K562 (cell line): ENCODE data around the gene NEK4. TPM values are rescaled to one million over a fixed set of nuclear protein-coding genes. Genes with fewer than 3 reads are reported as not detected.

Experiments used
- ATAC-seq: fragments of 200-7000 bp; cut with Tn5 transposase; 3 replicates; pipeline ENCODE4 v1.9.1; 2020; ENCODE audit warnings: moderate library complexity
- BruUV-seq: library from RNA; stranded (reverse); fragments of 400-500 nt; replicated peaks from 2 replicates; lab custom pipeline; 2021; lab: Mats Ljungman, UMichigan
- CTCF ChIA-PET: fragments of 300-600 bp; formaldehyde crosslinking; extraction: SDS; loops from one replicate; lab custom pipeline; 2021; ENCODE audit warnings: low intra/inter-chr PET ratio; lab: Yijun Ruan, JAX
- POLR2A ChIA-PET: fragments of 300-600, 350-650 bp; sonication (Branson Sonifier 250); formaldehyde crosslinking; extraction: SDS; loops from one replicate; lab custom pipeline; 2021; ENCODE audit warnings: antibody characterized with exemption, inconsistent platforms; lab: Yijun Ruan, JAX
- DNase-seq, 4 experiments: peaks; one replicate each; pipeline versions ENCODE4 v3.0.0 to v3.0.0-alpha.2; 2011 to 2018; ENCODE audit warnings: low spot score in 3 of 4, mixed read lengths in 3 of 4; ENCODE audit errors: extremely low read depth in 1 of 4
- FAIRE-seq: peaks from 2 replicates; lab custom pipeline; 2011; peaks lifted over from hg19 to GRCh38; lab: Jason Lieb, UNC
- H2AFZ ChIP-seq: 2 replicates; pipeline ENCODE4 v1.6.0; 2011; ENCODE audit warnings: low read depth, low read length, control low read depth, inconsistent platforms
- H3K27ac ChIP-seq: fragments of 200-600 bp; 3 replicates; pipeline ENCODE4 v1.8.0; 2011; ENCODE audit warnings: low read depth, mild to moderate bottlenecking, control low read depth, inconsistent platforms, low read length, moderate library complexity, mixed read lengths; ENCODE audit errors: extremely low read depth
- H3K27me3 ChIP-seq, 2 experiments: fragments of 300-600 bp in 1 of 2; 2 replicates in 1 of 2; 3 replicates in 1 of 2; pipeline versions ENCODE4 v1.6.0 to v1.8.0; 2011; ENCODE audit warnings: inconsistent platforms in 2 of 2, low read length in 2 of 2, mild to moderate bottlenecking in 1 of 2, mixed read lengths in 1 of 2, moderate library complexity in 1 of 2; ENCODE audit not compliant: control insufficient read depth in 2 of 2, insufficient read depth in 2 of 2
- H3K36me3 ChIP-seq: fragments of 300-600 bp; 3 replicates; pipeline ENCODE4 v1.8.0; 2011; ENCODE audit warnings: mild to moderate bottlenecking, low read length, inconsistent platforms; ENCODE audit not compliant: control insufficient read depth, insufficient read depth
- H3K4me1 ChIP-seq, 2 experiments: fragments of 200-600 bp in 1 of 2; replicated peaks in 1 of 2; 2 replicates in 1 of 2; 3 replicates in 1 of 2; pipeline versions ENCODE4 v1.5.1 to v1.8.0; 2011; ENCODE audit warnings: inconsistent platforms in 2 of 2, low read length in 2 of 2, mild to moderate bottlenecking in 1 of 2, mixed read lengths in 1 of 2, moderate library complexity in 1 of 2; ENCODE audit not compliant: control insufficient read depth in 2 of 2, insufficient read depth in 2 of 2
- H3K4me2 ChIP-seq: 2 replicates; pipeline ENCODE4 v1.6.1; 2011; ENCODE audit warnings: low read length, control low read depth, inconsistent platforms, mixed read lengths; ENCODE audit not compliant: insufficient read depth
- H3K4me3 ChIP-seq: fragments of 200-600 bp; sonication (generic), shearing (Covaris generic); 2 replicates; pipeline ENCODE4 v1.5.1; 2016; ENCODE audit warnings: control low read depth, inconsistent platforms
- H3K79me2 ChIP-seq: fragments of 200-600 bp; 3 replicates; pipeline ENCODE4 v1.8.0; 2011; ENCODE audit warnings: low read length, inconsistent platforms; ENCODE audit not compliant: control insufficient read depth, insufficient read depth
- H3K9ac ChIP-seq, 2 experiments: 2 replicates each; pipeline versions ENCODE4 v1.6.0 to v1.6.1; 2011; ENCODE audit warnings: low read depth in 2 of 2, low read length in 2 of 2, control low read depth in 1 of 2, inconsistent platforms in 1 of 2, mild to moderate bottlenecking in 1 of 2, mixed read lengths in 1 of 2; ENCODE audit not compliant: insufficient read depth in 1 of 2
- H3K9me1 ChIP-seq: one replicate; pipeline ENCODE4 v1.6.0; 2011; ENCODE audit warnings: inconsistent platforms, mild to moderate bottlenecking, low read length, moderate library complexity; ENCODE audit not compliant: control insufficient read depth, insufficient read depth
- H3K9me3 ChIP-seq: replicated peaks from 2 replicates; pipeline ENCODE4 v1.5.1; 2011; ENCODE audit warnings: low read depth, low read length, inconsistent platforms; ENCODE audit not compliant: control insufficient read depth, insufficient read depth
- H4K20me1 ChIP-seq: replicated peaks from 2 replicates; pipeline ENCODE4 v1.6.1; 2011; ENCODE audit warnings: low read length, inconsistent platforms, mixed read lengths; ENCODE audit not compliant: control insufficient read depth, insufficient read depth
- MAFF ChIP-seq: IDR thresholded peaks from 2 replicates; pipeline ENCODE4 v1.6.1; 2012; ENCODE audit warnings: low read length, improper control_type of control experiment
- ZSCAN32 ChIP-seq: fragments of 450-650 bp; formaldehyde crosslinking; IDR thresholded peaks from 2 replicates; pipeline ENCODE4 v1.4.0; 2020; ENCODE audit warnings: mild to moderate bottlenecking, moderate library complexity
- WGBS: fragments of 100-300 bp; shearing (Covaris generic); methylation state at CpG from one replicate; pipeline ENCODE4 v1.1.6; 2016; ENCODE audit warnings: low coverage, mixed read lengths; ENCODE audit not compliant: insufficient coverage; ENCODE audit errors: missing lambda C conversion rate; 5-methylcytosine and 5-hydroxymethylcytosine counted together
- in situ Hi-C: fragments of 300-500 bp; cut with MboI; formaldehyde crosslinking; loops from 4 replicates; pipeline ENCODE4 v1.15.0; 2018; ENCODE audit warnings: inconsistent platforms, mixed read lengths
- intact Hi-C: fragments of 100-400 bp; cut with micrococcal nuclease; formaldehyde crosslinking; loops from 2 replicates; pipeline ENCODE4 v1.14.2; 2022
- polyA plus RNA-seq, 8 experiments: library from polyadenylated mRNA; depleted of rRNA in 4 of 8; stranded (reverse) in 5 of 8; unstranded in 3 of 8; fragments of >200 nt; fragmentation: Nextera tagmentation in 2 of 8; fragmentation: Illumina TruSeq in 1 of 8; extraction: Ambion mirVana in 2 of 8; extraction: Trizol in 1 of 8; gene quantifications; 2 replicates each; pipeline versions ENCODE4 v1.2.1 to v1.2.3, GENCODE V29; 2011 to 2014; ENCODE audit warnings: inconsistent platforms in 1 of 8, missing spikeins in 1 of 8
- total RNA-seq, 7 experiments: library from RNA; depleted of rRNA in 6 of 7; stranded (reverse); fragments of >200 nt in 6 of 7; fragmentation: Illumina TruSeq in 2 of 7; extraction: Trizol in 2 of 7; gene quantifications; 2 replicates each; pipeline versions ENCODE4 v1.2.1 to v1.2.3, GENCODE V29; 2011 to 2021; ENCODE audit warnings: low replicate concordance in 1 of 7
- TF ChIP-seq, protein P1 (sequence below): fragments of 250-450 bp; sonication (Bioruptor Pico); IDR thresholded peaks from 2 replicates; pipeline ENCODE4 v1.4.0; 2020; ENCODE audit warnings: mild to moderate bottlenecking, moderate library complexity, borderline replicate concordance

NEK4 gene
- total and polyA plus RNA-seq, 9 of the 15 experiments (the other 6 are each of a cell fraction or from before 2014, with no cell fraction given), result 5.8 to 23.1 (median 16.6) TPM

DNA sequence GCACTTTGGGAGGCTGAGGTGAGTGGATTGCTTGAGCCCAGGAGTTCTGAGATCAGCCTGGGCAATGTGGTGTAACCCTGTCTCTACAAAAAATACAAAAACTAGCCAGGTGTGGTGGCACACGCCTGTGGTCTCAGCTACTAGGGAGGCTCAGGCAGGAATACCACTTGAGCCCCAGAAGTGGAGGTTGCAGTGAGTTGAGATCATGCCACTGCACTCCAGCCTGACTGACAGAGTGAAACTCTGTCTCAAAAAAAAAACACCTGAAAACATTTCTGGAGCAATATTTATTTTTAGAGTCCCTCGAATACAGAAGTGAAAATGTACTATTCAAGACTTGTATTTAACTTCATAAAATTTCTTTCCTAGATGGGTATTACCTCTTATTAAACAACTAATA, 60.2 kb downstream of the NEK4 start:
- Histone ChIP-seq H3K27me3 (no peaks in the 10 kb centered on the region), H3K9me3 (no peaks in the 10 kb centered on the region), H3K79me2 (peaks cover 26% of the 10 kb centered on the region), H4K20me1 (no peaks in the 10 kb centered on the region), H3K4me2 (no peak overlapping the region), H3K36me3 (peaks cover 17% of the 10 kb centered on the region; the same call in 2 of the 3 replicates), H3K27ac (no peak overlapping the region), H3K9ac (no peak overlapping the region), H2AFZ (no peak overlapping the region), H3K4me1 (no peaks in the 10 kb centered on the region; a peak in 2 of 5 replicates), H3K9me1 (no peaks in the 10 kb centered on the region), H3K4me3 (no peak overlapping the region)
- in situ Hi-C loops (no loop called here), intact Hi-C loops (no loop called here)
- ChIA-PET CTCF (no interaction called here), POLR2A (interaction anchor here (0.5 kb wide), 1 partner anchor 116 kb away, joined by 3 read pairs; no protein-coding TSS in a partner anchor)
- no TSS peak for BruUV-seq
- DNase-seq, result no peak
- no peak for FAIRE-seq
- ATAC-seq, result no peak
- WGBS, result 82% methylated on average over 2 of the region's 2 CpGs
- TF ChIP-seq ZSCAN32 (CRISPR knock-in tag) (no peak), MAFF (no peak)
- TF ChIP-seq, protein P1, sequence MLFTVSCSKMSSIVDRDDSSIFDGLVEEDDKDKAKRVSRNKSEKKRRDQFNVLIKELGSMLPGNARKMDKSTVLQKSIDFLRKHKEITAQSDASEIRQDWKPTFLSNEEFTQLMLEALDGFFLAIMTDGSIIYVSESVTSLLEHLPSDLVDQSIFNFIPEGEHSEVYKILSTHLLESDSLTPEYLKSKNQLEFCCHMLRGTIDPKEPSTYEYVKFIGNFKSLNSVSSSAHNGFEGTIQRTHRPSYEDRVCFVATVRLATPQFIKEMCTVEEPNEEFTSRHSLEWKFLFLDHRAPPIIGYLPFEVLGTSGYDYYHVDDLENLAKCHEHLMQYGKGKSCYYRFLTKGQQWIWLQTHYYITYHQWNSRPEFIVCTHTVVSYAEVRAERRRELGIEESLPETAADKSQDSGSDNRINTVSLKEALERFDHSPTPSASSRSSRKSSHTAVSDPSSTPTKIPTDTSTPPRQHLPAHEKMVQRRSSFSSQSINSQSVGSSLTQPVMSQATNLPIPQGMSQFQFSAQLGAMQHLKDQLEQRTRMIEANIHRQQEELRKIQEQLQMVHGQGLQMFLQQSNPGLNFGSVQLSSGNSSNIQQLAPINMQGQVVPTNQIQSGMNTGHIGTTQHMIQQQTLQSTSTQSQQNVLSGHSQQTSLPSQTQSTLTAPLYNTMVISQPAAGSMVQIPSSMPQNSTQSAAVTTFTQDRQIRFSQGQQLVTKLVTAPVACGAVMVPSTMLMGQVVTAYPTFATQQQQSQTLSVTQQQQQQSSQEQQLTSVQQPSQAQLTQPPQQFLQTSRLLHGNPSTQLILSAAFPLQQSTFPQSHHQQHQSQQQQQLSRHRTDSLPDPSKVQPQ, result no peak
